ENCODE data around the gene ADAP1.

The ADAP1 gene

GRCh38 chr7:973312-973711, 18.8 kb upstream of the ADAP1 start:
- H3K9me3 ChIP-seq (ENCODE audit: insufficient read depth, low read length, severe bottlenecking), result no peaks in the 10 kb centered on the region
- peaks cover 61% of the 10 kb centered on the region for H3K79me2 ChIP-seq (ENCODE audit: insufficient read depth, low read length)
- no peak for TF ChIP-seq EZH2 (IDR thresholded peaks at IDR 0.05; ENCODE audit: borderline replicate concordance, low read depth, low read length, severe bottlenecking)
- TF ChIP-seq, protein P1, sequence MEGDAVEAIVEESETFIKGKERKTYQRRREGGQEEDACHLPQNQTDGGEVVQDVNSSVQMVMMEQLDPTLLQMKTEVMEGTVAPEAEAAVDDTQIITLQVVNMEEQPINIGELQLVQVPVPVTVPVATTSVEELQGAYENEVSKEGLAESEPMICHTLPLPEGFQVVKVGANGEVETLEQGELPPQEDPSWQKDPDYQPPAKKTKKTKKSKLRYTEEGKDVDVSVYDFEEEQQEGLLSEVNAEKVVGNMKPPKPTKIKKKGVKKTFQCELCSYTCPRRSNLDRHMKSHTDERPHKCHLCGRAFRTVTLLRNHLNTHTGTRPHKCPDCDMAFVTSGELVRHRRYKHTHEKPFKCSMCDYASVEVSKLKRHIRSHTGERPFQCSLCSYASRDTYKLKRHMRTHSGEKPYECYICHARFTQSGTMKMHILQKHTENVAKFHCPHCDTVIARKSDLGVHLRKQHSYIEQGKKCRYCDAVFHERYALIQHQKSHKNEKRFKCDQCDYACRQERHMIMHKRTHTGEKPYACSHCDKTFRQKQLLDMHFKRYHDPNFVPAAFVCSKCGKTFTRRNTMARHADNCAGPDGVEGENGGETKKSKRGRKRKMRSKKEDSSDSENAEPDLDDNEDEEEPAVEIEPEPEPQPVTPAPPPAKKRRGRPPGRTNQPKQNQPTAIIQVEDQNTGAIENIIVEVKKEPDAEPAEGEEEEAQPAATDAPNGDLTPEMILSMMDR (IDR thresholded peaks at IDR 0.05; ENCODE audit: borderline replicate concordance, extremely low read depth, low read length, poor library complexity, severe bottlenecking), result no peak
- peak overlapping the region in 1 of 2 experiments; percentile 20; a peak in 1 of 4 replicates for H3K4me3 ChIP-seq (ENCODE audit: low read depth in 1 of 2, low read length in 2 of 2)
- peaks cover 32% of the 10 kb centered on the region for H3K4me1 ChIP-seq (ENCODE audit: insufficient read depth, low read length)
- H3K27ac ChIP-seq (ENCODE audit: low read length), result no peak overlapping the region; the same call in 1 of the 2 replicates
- peak overlapping the region; percentile 93; the same call in 1 of the 2 replicates for H3K9ac ChIP-seq (ENCODE audit: low read depth, low read length)
- no peak overlapping the region for H2AFZ ChIP-seq (ENCODE audit: low read depth, low read length)
- H3K27me3 ChIP-seq (ENCODE audit: insufficient read depth, low read length, poor library complexity), result no peaks in the 10 kb centered on the region
- peaks cover 47% of the 10 kb centered on the region for H3K36me3 ChIP-seq (ENCODE audit: insufficient read depth, low read length)
- peak overlapping the region; percentile 81 for H3K4me2 ChIP-seq (ENCODE audit: insufficient read depth, low read length)
- ATAC-seq (ENCODE audit: insufficient read depth, low read depth) (no peak), DNase-seq (no peak)
- H4K20me1 ChIP-seq (ENCODE audit: insufficient read depth, low read length), result peaks cover 58% of the 10 kb centered on the region

- H3K27ac ChIP-seq (ENCODE audit: low read length), result no peak overlapping the region
- 0 out of 4 replicates have a peak overlapping the region, but pooled peaks of 1 of the 2 experiments have one; percentile 20 for H3K4me3 ChIP-seq (ENCODE audit: low read depth in 1 of 2, low read length in 2 of 2)
- H3K27me3 ChIP-seq (ENCODE audit: insufficient read depth, low read length, poor library complexity), result no peaks in the 10 kb centered on the region
- no peaks in the 10 kb centered on the region for H3K9me3 ChIP-seq (ENCODE audit: insufficient read depth, low read length, severe bottlenecking)
- H3K36me3 ChIP-seq (ENCODE audit: insufficient read depth, low read length), result peaks cover 53% of the 10 kb centered on the region
- peaks cover 63% of the 10 kb centered on the region for H4K20me1 ChIP-seq (ENCODE audit: insufficient read depth, low read length)
- H3K4me1 ChIP-seq (ENCODE audit: insufficient read depth, low read length), result peaks cover 32% of the 10 kb centered on the region
- H3K79me2 ChIP-seq (ENCODE audit: insufficient read depth, low read length), result peaks cover 62% of the 10 kb centered on the region
- ATAC-seq (ENCODE audit: insufficient read depth, low read depth), result no peak
- H3K4me2 ChIP-seq (ENCODE audit: insufficient read depth, low read length), result peak overlapping the region; percentile 81
- no peak for TF ChIP-seq EZH2 (IDR thresholded peaks at IDR 0.05; ENCODE audit: borderline replicate concordance, low read depth, low read length, severe bottlenecking)
- TF ChIP-seq, protein P1 (IDR thresholded peaks at IDR 0.05; ENCODE audit: borderline replicate concordance, extremely low read depth, low read length, poor library complexity, severe bottlenecking), result no peak
- H2AFZ ChIP-seq (ENCODE audit: low read depth, low read length), result no peak overlapping the region
- peak overlapping the region; percentile 93; the same call in 1 of the 2 replicates for H3K9ac ChIP-seq (ENCODE audit: low read depth, low read length)
- DNase-seq, result no peak
Observed at GRCh38 chr7:972676-973309, 18.3 kb upstream of the ADAP1 start.

GRCh38 chr7:972110-972509, 17.6 kb upstream of the ADAP1 start:
- TF ChIP-seq EZH2 (IDR thresholded peaks at IDR 0.05; ENCODE audit: borderline replicate concordance, low read depth, low read length, severe bottlenecking), result no peak
- TF ChIP-seq, protein P1 (IDR thresholded peaks at IDR 0.05; ENCODE audit: borderline replicate concordance, extremely low read depth, low read length, poor library complexity, severe bottlenecking), result no peak
- Histone ChIP-seq H3K4me2 (ENCODE audit: insufficient read depth, low read length) (no peak overlapping the region; the same call in 1 of the 2 replicates), H3K27ac (ENCODE audit: low read length) (no peak overlapping the region)

More at GRCh38 chr7:972110-972509, 17.6 kb upstream of the ADAP1 start:
- Histone ChIP-seq H2AFZ (ENCODE audit: low read depth, low read length) (no peak overlapping the region), H3K9me3 (ENCODE audit: insufficient read depth, low read length, severe bottlenecking) (no peaks in the 10 kb centered on the region), H4K20me1 (ENCODE audit: insufficient read depth, low read length) (peaks cover 69% of the 10 kb centered on the region), H3K4me1 (ENCODE audit: insufficient read depth, low read length) (peaks cover 32% of the 10 kb centered on the region), H3K9ac (ENCODE audit: low read depth, low read length) (no peak overlapping the region), H3K36me3 (ENCODE audit: insufficient read depth, low read length) (peaks cover 59% of the 10 kb centered on the region), H3K4me3 (ENCODE audit: low read depth in 1 of 2, low read length in 2 of 2) (no peak overlapping the region), H3K27me3 (ENCODE audit: insufficient read depth, low read length, poor library complexity) (no peaks in the 10 kb centered on the region), H3K79me2 (ENCODE audit: insufficient read depth, low read length) (peaks cover 62% of the 10 kb centered on the region)
- ATAC-seq (ENCODE audit: insufficient read depth, low read depth) (no peak), DNase-seq (no peak)

Data from DND-41 (cell line).